ENCODE results near the gene PSMF1.

The PSMF1 gene

GRCh38 chr20:1118336-1119127 is at the start of gene PSMF1:
PSMF1 (plus strand) TSS chr20:1118602; CDS start chr20:1118774, 172 bp downstream.
- DNase-seq: peak; percentile 90

GRCh38 chr20:1072258-1072657 is 46.1 kb upstream of the PSMF1 start:
- DNase-seq: no peak

DNA sequence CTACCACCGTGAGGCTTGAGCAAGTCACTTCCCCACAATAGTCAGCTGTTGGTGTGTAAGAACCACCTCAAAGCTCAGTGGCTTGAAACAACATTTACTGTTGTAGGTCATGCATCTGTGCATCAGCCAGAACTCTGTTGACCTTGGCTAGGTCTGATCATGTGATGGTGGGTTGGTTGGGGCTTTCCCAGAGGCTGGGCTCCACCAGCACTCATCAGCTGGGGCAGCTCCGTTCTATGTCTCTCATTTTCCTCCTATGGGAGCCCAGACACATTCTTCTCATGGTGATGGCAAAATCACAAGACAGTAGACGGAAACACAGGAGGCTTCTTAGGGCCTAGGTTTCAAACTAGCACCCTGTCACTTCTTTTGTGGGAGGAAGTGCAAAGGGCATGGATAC is 42.8 kb upstream of the PSMF1 start:
- DNase-seq: no peak

DNA sequence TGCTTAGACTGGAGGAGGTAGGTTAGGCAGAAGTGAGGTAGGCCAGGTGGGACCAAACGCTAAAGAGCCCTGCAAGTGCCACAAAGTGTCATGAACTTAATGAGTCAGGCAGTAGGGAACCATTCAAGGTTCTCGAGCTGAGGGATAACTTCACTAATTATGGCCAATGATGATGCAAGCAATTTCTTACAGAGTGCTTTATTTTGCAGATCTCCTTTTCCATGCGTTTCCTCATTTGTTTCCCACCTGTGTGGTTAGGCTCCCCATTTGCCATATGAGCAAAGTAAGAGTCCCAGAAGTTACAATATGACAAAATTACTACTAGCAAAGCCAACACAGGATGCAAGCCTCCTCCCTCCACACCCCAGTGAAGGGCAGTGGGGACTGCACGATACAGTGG is 36.5 kb upstream of the PSMF1 start:
- DNase-seq: no peak

DNA sequence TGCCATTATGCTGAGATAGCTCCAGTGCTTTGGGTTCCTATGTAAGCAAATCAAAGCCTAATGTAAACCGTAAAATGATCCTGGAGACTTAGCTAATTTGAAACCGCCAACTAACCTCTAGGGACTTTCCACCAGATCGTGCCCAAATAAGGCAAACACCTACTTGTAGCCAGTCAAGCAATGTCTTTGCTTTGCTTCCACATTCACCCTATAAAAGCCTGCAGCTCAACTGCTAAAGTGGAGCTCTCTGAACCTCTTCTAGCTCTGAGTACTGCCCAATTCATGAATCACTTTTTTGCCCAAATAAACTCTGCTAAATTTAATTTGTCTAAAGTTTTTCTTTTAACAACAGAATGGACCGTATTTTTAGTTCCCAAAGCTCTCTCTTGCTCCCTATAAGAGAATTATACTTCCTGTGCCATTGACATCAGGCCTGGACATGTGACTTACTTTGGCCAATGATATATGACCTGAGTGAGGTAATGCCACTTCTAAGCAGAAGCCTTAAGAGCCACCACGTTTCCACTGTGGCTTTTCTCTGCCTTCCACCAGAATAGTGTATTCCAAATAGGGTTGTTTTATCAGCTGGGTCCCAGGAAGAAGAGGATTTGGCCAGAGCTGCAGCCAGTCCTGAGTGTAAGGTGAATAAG is 34.8 kb upstream of the PSMF1 start:
- no peak for DNase-seq

GRCh38 chr20:1085492-1086276 is 32.7 kb upstream of the PSMF1 start:
- no peak for DNase-seq

DNA sequence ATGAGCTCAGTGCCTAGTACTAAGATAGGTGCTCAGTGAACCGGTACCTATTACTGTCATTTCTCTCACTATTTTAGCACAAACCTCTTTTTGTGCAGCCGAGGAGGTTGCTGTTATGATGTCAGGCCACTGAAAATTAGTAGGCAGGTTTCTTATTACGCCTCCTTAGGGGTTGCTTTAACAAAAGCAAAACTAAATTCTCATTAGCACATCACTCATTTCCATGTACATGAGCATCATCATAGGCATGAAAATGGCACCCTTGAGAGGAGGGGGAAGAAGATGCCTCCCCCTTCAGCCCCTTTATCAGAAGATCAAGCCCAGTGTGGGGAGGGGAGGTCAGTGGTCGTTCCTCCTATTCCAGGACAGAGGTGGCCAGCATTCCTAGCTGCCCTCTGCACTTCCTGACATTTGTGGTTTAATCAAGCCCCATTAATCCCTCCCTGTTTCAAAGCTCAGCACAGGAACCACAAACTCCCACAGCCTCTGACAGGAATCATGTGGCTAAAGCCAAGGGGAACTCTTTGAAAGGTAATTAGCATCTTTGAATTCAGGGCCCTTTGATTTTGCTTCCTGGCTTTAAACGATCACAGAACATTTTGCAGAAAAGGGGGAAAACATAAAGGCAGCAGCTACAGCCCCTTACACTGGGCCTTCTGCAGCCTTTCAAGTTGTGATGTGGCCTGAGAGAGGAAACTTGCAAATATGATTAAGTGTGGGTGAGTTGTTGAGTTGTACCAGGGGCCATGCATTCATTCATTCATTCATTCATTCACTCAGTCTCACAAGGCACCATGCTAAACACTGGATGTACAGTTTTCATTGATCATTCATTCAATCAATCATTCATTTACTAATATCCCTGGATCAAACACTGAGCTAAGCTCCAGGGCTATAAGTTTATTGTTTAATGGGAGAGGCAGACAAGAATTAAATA is 31.9 kb upstream of the PSMF1 start:
- DNase-seq: no peak

DNA sequence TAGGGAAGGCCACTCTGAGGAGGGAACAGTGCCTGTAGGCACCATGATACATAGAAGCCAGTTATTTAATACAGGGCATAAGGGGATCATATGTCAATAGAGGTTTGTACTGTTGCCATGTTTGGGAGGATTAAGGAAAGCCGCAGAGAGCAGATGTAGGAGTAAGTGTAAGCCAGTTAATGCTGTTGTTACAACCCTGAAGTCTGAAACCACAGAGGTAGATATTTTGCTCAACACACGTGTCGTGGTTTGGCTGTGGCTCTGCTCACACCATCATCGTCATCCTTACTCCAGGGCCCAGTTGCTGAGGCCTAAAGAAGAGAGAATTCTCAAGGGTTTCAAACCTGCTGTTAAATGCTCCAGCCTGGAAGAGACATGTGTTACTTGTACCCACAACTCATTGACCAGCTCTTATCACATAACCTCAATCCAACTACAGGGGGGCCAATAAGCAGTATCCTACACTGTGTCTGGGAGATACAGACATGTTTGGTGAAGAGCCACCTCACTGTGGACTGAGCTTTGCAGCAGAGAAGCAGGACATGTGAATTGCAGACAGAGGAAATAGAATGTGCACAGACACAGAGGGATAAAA is 31.0 kb upstream of the PSMF1 start:
- DNase-seq: no peak

DNA sequence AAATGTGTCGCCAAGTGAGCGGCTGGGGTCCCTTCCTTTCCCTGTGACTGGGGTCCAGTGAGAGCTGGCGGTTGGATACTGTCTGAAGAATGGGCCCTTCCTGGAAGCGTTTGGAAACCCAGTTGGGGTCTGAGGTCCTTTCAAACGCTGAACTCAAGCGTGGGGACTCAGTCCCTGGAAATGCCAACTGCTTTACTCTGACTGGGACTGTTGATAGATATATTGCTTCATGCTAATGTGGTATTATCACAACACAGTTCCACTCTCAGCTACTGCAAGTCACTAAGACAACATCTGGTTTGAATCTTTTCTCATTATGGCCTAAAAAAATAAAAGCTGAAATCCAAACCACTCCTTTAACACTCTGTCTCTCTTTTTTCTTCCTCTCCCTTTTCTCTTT is 23.7 kb upstream of the PSMF1 start:
- no peak for DNase-seq

GRCh38 chr20:1101533-1101932 is 16.9 kb upstream of the PSMF1 start:
- DNase-seq: no peak

DNA sequence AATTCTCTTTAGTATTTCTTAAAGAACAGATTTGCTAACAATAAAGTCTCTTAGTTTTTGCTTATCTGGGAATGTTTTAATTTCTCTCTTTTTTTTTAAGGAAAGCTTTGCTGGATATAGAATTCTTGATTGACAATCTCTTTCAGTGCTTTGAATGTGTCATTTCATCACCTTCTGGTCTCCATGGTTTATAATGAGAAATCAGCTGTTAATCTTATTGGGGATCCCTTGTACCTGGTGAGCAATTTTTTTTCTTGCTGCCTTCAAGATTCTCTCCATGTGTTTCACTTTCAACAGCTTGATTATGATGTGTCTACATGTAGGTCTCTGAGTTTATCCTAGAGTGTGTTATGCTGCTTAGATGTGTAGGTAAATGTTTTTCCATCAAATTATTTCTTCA is 16.4 kb upstream of the PSMF1 start:
- DNase-seq: no peak

GRCh38 chr20:1103751-1104150 is 14.7 kb upstream of the PSMF1 start:
- DNase-seq: no peak

DNA sequence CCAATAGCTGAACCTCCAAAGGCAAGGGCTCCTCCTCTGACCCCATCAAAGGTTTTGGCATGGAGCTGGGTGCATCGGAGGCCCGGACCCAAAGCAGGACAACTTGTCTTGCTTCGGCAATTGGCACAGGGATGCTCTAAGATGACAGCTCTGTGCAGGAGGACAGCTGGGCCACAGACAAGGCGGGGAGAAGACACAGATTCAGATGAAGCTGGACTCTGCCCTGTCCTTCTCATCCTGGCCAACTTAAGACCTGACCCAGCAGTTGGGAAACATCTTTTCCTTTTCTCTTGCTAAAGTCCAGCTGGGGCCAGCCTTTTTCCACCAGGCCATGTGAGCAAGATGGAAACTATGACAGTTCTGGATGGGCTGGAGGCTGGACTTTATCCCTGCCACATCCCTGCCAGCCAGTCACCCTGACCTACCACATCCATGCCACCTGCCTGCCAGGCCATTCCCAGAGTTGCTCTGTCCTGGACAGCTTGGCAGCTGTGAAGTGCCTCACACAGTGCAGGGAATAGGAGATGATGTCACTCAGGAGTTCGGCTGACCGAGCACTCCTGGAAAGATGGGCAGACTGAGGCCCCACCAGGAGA is 12.7 kb upstream of the PSMF1 start:
- DNase-seq: no peak

DNA sequence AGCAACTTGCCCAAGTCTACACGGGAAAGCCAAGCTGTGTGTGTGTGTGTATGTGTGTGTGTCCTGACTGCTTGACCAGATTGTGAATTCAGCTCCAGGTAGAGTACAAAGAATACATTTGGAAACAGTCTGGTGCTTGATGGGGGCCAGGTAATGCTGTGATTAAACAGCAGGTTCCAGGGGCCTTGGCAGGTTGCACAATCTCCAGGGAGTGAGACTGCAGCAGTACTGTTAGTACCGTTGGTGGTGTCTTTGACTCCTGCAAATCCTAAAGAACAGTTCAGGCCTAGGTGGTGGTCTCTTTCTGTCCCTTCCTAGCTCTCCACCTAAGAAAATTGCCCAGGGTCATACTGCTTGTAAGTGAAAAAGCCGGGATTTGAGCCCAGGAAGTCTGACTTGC is 11.2 kb upstream of the PSMF1 start:
- DNase-seq: no peak

DNA sequence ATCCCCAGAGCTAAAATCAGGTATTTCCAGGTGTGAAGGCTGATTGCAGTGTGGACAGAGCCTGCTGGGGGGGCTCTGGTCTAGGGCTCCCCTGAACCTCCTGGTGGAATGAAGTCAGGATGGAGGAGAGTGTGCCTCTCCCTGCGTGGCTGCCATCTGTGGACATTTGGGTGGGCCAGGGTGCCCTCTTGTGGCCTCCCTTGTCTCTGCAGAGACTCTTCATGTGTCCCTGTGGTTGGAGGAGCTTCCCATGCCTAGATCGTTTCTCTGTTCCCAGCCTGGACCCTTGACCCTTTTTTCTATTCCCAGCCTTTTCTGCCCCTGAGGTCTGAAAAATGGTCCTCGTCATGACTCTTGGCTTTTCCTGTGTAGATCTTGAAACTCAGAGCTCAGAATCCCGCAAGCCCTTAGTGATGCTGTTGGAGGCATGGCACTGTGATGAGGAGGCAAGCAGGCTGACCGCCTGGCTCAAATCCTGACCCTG is 9.9 kb upstream of the PSMF1 start:
- peak; percentile 53 for DNase-seq

- no peak for DNase-seq
Observed at GRCh38 chr20:1112908-1113307, 5.5 kb upstream of the PSMF1 start.

- DNase-seq: no peak
Observed at GRCh38 chr20:1118004-1118335, 432 bp upstream of the PSMF1 start.

GRCh38 chr20:1119128-1119505 is 715 bp downstream of the PSMF1 start:
- no peak for DNase-seq

DNA sequence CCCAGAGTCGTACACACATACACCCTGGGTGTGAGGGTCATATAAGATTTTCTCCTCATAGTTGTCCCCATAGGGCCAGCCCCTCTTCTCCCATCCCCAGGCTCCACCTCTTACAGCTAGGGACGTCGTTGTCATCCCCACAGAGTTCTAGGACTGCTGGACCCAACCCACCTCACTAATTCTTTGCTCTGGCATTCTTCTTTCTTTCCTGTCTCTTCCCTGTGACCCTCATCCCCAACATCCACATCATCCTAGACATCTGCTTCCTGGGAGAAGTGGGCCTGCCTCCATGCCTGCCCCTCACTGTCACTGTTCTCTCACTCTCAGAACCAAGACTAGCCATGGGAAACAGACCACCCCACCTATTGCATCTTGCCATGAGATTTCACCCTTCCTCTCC is 1.1 kb downstream of the PSMF1 start:
- DNase-seq: no peak

GRCh38 chr20:1121429-1121828 is 3.0 kb downstream of the PSMF1 start:
- DNase-seq: no peak

- peak; percentile 62 for DNase-seq
Observed at GRCh38 chr20:1122388-1123315, 4.2 kb downstream of the PSMF1 start.

All from EL (cell line).